Smooth muscle cell of the umbilical artery (primary cell): ENCODE results near the gene GPR31. TPM values are rescaled to one million over a fixed set of nuclear protein-coding genes. Genes with fewer than 3 reads are reported as not detected.

Source experiments
- total RNA-seq: library from RNA; depleted of rRNA; stranded (reverse); fragments of >200 nt; gene quantifications from 2 replicates; pipeline ENCODE4 v1.2.3, GENCODE V29; 2014

The GPR31 gene, protein sequence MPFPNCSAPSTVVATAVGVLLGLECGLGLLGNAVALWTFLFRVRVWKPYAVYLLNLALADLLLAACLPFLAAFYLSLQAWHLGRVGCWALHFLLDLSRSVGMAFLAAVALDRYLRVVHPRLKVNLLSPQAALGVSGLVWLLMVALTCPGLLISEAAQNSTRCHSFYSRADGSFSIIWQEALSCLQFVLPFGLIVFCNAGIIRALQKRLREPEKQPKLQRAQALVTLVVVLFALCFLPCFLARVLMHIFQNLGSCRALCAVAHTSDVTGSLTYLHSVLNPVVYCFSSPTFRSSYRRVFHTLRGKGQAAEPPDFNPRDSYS
- total RNA-seq, result not detected in 2 replicates

GRCh38 chr6:167157863-167158262 lies at the start of gene GPR31:
TSS of gene GPR31 (minus strand) at chr6:167157980. CDS start at chr6:167157831, 149 bp downstream.

GRCh38 chr6:167122827-167123657 lies 34.7 kb downstream of the GPR31 start, which contains the start of gene CCR6:
TSS of gene CCR6 (plus strand) at chr6:167123096. CDS start at chr6:167136135, 13,039 bp downstream.

Other genes starting within 250 kb of the GPR31 start
- 34.8 and 61.5 TPM in 2 replicates for gene RNASET2, start 201.4 kb downstream of the GPR31 start, total RNA-seq
- gene CEP43, start 158.6 kb downstream of the GPR31 start, total RNA-seq, result 25.5 and 35.0 TPM in 2 replicates
- gene CCR6, start 34.9 kb downstream of the GPR31 start, total RNA-seq, result not detected in 2 replicates
- gene UNC93A, start 133.3 kb upstream of the GPR31 start, total RNA-seq, result not detected in 2 replicates
- not detected in 2 replicates for gene TTLL2, start 167.1 kb upstream of the GPR31 start, total RNA-seq